IPS DF 6.9 (cell line): ENCODE measurements around the gene USP30.
"Not testable (repeated sequence)": the region's sequence is repeated elsewhere in the genome, so short reads cannot be mapped to it uniquely, and the experiment has no call there.

ENCODE experiments used
- DNase-seq: peaks from one replicate; pipeline ENCODE4 v3.0.0-alpha.2; 2013; ENCODE audit warnings: low read depth, low spot score
- H3K27ac ChIP-seq: one replicate; pipeline ENCODE4 v1.5.1; 2013; ENCODE audit warnings: low read length, control low read depth
- H3K27me3 ChIP-seq: 2 replicates; pipeline ENCODE4 v1.6.1; 2013; ENCODE audit warnings: mild to moderate bottlenecking, low read length; ENCODE audit not compliant: control insufficient read depth, insufficient read depth
- H3K36me3 ChIP-seq: 2 replicates; pipeline ENCODE4 v1.6.1; 2013; ENCODE audit warnings: low read length; ENCODE audit not compliant: control insufficient read depth, insufficient read depth
- H3K4me1 ChIP-seq: 2 replicates; pipeline ENCODE4 v1.6.1; 2013; ENCODE audit warnings: low read length; ENCODE audit not compliant: control insufficient read depth, insufficient read depth
- H3K4me3 ChIP-seq: 2 replicates; pipeline ENCODE4 v1.5.1; 2013; ENCODE audit warnings: mild to moderate bottlenecking, low read length
- H3K9me3 ChIP-seq: 2 replicates; pipeline ENCODE4 v1.6.1; 2013; ENCODE audit warnings: low read length, inconsistent platforms; ENCODE audit not compliant: control insufficient read depth, insufficient read depth
- WGBS: extraction: QIAGEN DNeasy Blood & Tissue Kit; methylation state at CpG from one replicate; pipeline ENCODE4 v1.1.7; 2013; ENCODE audit warnings: mixed read lengths, missing lambda C conversion rate; ENCODE audit not compliant: insufficient read length, insufficient coverage; 5-methylcytosine and 5-hydroxymethylcytosine counted together

Gene USP30

DNA sequence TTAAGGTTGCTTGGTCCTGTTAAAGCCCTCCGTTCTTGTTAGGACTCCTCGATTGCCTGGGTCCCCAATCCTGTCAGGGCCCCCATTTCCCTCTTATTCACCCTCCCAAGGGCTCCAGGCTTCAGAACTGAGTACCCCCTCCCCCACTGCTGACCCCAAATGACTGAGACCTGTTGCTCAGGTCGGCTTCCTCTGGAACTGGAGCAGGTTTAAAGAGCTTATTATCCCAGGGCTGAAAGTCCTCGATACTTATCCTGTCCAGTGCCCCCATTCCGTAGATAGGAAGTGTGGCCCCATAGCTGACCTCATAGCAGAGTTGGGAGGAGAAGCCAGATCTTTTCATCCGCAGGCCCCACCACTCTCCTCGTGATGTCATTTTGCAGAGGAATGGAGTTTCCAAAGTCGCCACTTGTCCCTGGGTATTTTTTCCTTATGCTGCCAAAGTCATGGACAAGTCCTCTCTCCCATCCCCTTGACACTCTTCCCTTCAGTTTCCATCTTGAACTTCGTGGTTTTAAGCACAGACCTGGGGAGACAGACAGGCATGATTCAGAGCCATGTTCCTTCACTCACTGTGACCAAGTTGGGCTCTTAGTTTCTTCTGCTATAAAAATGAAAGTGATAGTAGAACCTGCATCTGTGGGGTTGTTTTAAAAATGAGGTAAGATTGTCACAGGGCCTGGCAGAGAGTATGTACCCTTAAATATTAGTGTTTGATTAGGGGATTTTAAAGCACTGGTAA is 1.2 kb downstream of the USP30 start:
- H3K4me3 ChIP-seq = peak overlapping the region; percentile 70; the same call in 1 of the 2 replicates
- no peaks in the 10 kb centered on the region; the same call in 1 of the 2 replicates for H3K4me1 ChIP-seq
- no peak overlapping the region for H3K27ac ChIP-seq
- no peaks in the 10 kb centered on the region for H3K9me3 ChIP-seq
- no peaks in the 10 kb centered on the region for H3K27me3 ChIP-seq
- no peak for DNase-seq
- WGBS = no CpG with 5 or more reads among the region's 9 CpGs
- no peaks in the 10 kb centered on the region for H3K36me3 ChIP-seq

DNA sequence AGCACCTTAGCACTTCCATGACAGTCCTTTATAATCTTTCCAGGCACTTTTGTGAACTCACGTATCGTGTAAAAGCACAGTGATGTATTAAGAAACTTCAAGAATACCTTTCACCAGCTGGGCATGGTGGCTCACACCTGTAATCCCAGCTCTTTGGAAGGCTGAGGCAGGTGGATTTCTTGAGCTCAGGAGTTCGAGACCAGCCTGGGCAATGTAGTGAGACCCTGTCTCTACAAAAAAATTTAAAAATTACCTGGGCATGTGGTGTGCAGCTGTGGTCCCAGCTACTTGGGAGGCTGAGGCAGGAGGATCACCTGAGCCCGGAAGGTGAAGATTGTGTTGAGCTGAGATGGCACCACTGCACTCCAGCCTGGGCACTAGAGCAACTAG is 1.7 kb downstream of the USP30 start:
- DNase-seq, H3K4me1 ChIP-seq, H3K9me3 ChIP-seq, H3K36me3 ChIP-seq, H3K27ac ChIP-seq, H3K27me3 ChIP-seq, H3K4me3 ChIP-seq: not testable (repeated sequence)
- WGBS = no CpG with 5 or more reads among the region's 4 CpGs

DNA sequence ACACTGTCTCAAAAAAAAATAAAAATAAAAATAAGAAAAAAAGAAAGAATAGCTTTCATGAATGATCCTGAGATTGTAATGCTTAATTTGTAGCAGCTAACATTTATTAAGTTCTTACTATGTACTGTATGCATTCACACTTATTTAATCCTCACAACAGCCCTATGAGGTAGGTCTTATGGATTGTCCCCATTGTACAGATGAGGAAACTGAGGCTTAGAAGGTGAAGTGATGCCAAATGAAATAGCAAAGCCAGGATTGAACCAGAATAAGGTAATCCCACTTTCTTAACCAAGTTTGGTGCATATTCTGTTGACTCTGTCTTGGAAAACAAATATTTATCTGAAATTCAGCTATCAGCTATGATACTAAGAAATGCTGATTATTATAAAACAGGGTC is 2.1 kb downstream of the USP30 start:
- H3K4me3 ChIP-seq = no peak overlapping the region
- no peaks in the 10 kb centered on the region for H3K36me3 ChIP-seq
- H3K27me3 ChIP-seq = no peaks in the 10 kb centered on the region
- no peaks in the 10 kb centered on the region; the same call in 1 of the 2 replicates for H3K4me1 ChIP-seq
- no peak overlapping the region for H3K27ac ChIP-seq
- H3K9me3 ChIP-seq = no peaks in the 10 kb centered on the region
- DNase-seq = no peak

DNA sequence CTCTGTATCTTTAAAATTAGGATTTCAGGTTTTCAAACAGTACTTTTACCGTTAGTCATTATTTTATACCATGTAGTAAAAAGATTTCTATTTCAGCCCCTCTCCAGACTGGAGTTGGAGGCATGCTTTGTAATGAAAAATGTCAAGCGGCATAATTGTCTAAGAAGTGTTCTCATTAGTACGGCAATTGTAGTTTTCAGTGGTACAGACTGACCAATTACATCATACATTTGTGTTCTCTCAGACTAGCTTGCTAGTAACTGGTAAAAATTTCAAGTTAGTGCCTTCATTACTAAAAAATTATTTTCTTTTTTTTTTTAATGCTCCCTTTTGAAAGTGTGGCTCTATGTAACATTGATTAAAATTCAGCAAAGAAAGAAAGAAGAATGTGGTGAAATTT is 4.5 kb downstream of the USP30 start:
- Histone ChIP-seq H3K4me3 (no peak overlapping the region), H3K27ac (no peak overlapping the region), H3K9me3 (no peaks in the 10 kb centered on the region), H3K4me1 (no peaks in the 10 kb centered on the region; the same call in 1 of the 2 replicates), H3K27me3 (no peaks in the 10 kb centered on the region), H3K36me3 (no peaks in the 10 kb centered on the region)
- WGBS = no CpG with 5 or more reads among the region's 3 CpGs
- DNase-seq = no peak

DNA sequence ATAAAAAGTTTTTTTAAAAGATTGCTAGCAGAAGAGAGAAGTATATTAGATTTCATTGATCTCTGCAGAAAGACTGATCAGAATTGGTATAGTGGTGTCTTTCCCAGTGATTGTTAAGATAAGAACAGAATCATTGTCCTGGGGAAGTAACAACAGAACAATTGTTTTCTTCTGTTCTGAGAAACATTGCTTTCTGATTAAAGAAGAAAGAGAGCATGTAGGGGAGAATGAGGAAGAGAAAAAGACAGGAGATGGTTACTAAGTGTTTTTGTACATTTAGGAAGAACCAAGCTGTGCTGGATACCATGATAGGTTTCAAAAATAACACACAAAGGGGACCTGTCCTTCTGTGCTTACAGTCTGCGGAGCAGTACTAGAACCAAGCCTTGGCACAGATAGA is 5.0 kb downstream of the USP30 start:
- Histone ChIP-seq H3K27ac (no peak overlapping the region), H3K36me3 (no peaks in the 10 kb centered on the region), H3K4me1 (no peaks in the 10 kb centered on the region; the same call in 1 of the 2 replicates), H3K9me3 (no peaks in the 10 kb centered on the region), H3K27me3 (no peaks in the 10 kb centered on the region), H3K4me3 (no peak overlapping the region)
- no CpG with 5 or more reads among the region's 1 CpG for WGBS
- no peak for DNase-seq

DNA sequence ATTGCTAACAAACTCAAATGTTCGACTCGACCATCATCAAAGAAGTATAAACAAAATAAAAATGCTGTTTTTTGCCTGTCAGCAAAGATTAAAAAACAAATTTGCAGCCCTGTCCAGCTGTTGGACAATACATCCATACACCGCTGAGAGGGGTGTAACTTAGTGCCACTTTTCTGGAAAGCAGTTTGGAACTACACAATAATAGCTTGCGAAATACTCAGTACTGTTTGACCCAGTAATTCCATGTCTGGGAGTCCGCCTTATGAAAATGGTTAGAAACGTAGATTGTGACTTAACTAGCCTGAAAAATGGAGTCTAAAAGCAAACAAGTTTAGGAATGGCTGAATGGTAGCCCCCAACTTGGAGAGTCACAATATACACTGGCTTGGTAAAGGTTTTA is 6.4 kb downstream of the USP30 start:
- Histone ChIP-seq H3K27ac (no peak overlapping the region), H3K36me3 (no peaks in the 10 kb centered on the region), H3K9me3 (no peaks in the 10 kb centered on the region), H3K4me1 (no peaks in the 10 kb centered on the region; the same call in 1 of the 2 replicates), H3K27me3 (no peaks in the 10 kb centered on the region), H3K4me3 (no peak overlapping the region)
- WGBS = no CpG with 5 or more reads among the region's 6 CpGs
- no peak for DNase-seq

DNA sequence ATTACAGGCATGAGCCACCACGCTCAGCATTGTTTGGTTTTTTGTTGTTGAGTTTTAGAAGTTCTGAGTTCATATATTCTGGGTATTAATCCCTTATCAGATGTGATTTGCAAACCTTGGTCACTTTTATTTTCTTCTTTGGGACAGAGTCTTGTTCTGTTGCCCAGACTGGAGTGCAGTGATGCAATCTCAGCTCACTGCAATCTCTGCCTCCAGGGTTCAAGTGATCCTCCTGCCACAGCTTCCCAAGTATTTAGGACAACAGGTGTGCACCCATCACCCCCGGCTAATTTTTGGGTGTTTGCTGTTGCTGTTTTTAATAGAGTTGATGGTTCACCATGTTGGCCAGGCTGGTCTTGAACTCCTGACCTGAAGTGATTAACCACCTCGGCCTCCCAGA is 11.8 kb downstream of the USP30 start:
- Histone ChIP-seq H3K4me1 (no peaks in the 10 kb centered on the region), H3K27me3 (no peaks in the 10 kb centered on the region), H3K27ac (no peak overlapping the region), H3K9me3 (no peaks in the 10 kb centered on the region), H3K36me3 (no peaks in the 10 kb centered on the region), H3K4me3 (no peak overlapping the region)
- WGBS = no CpG with 5 or more reads among the region's 3 CpGs
- DNase-seq = no peak

DNA sequence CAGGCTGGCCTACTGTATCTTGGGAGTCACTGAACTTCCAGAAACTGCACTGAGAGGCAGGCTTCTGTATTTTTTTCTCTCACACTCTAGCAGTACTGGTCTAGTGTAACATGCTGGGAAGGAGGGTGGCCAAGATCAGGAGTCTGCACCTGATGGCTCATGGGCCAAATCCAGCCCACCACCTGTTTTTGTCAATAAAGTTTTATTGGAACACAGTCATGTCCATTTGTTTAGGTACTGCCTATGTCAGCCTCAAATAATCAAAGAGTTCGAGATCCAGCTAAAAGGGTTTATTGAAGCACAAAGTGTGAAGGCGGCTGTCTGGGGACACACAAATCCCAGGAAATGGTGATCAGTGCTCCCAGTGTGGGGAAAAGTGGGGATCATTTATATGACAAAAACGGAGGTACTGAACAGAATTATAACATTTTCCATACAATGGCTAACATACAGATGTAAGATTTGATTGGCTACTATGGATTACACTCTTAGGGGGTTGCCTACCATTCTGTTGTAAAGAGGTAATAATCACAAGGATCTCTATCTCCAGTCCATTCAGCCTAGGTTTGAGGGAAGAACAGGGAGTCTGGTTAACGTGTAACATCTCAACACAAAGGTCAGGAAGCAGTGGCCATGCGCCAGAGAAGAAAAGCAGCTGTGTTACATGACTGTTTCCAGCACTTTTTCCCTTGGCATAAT is 12.9 kb downstream of the USP30 start:
- WGBS = no CpG with 5 or more reads among the region's 5 CpGs
- no peak overlapping the region for H3K27ac ChIP-seq
- H3K27me3 ChIP-seq = no peaks in the 10 kb centered on the region
- no peaks in the 10 kb centered on the region for H3K36me3 ChIP-seq
- DNase-seq = no peak
- no peaks in the 10 kb centered on the region for H3K9me3 ChIP-seq
- H3K4me3 ChIP-seq = no peak overlapping the region
- no peaks in the 10 kb centered on the region for H3K4me1 ChIP-seq

DNA sequence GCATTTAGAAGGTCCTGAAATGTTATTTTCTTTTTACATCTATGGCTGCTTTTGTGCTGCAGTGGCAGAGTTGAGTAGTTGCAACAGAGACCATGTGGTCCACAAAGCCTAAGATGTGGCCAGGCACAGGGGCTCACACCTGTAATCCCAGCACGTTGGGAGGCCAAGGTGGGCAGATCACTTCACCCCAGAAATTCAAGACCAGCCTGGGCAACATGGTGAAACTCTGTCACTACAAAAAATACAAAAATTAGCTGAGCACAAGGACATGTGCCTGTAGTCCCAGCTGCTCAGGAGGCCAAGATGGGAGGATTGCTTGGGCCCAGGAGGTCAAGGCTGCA is 13.4 kb downstream of the USP30 start:
- no CpG with 5 or more reads among the region's 1 CpG for WGBS

DNA sequence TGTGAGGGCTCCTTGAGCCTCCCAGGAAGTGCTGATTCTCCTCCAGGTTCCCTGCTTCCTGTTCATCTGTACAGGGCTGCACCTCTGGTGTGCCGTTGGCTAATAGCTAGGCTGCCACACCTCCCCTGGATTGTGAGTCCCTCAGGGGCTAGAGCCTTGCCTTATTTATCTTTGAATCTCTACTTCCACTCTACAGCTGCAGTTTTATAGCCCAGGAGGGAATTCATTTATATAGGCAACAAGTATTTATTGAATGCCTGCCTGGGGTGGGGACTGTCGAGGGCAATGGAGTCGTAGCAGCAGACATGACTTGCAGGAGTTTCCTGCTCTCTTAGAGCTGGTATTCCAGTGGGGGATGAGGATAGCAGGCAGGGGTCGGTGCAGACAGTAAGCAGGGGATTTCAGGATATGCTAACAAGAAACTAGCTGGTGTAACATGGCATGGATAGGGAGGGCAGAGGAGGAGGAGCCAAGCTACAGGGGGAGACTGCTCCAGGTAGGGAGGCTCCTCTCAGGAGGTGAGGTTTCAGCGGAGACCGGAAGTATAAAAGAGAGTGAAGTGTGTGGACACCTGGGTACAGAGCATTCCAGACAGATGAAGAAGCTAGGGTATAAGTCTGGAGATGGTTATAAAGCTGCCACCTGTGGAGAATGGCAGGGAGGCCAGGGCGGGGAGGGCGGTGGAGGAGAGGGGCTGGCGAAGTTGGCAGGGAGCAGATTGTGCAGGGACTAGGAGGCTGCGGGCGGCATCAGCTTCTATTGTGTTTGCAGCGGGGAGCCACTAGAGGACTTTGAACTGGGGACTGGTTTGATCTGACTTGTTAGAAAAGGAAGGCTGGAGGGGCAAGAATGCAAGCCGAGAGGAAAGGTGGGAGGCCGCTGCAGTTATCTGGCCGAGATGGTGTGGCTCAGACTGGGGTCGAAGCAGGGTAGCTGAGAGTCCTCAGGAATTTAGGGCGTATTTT is 17.2 kb downstream of the USP30 start:
- Histone ChIP-seq H3K27ac (no peak overlapping the region), H3K9me3 (no peaks in the 10 kb centered on the region), H3K4me1 (no peaks in the 10 kb centered on the region), H3K27me3 (no peaks in the 10 kb centered on the region), H3K36me3 (no peaks in the 10 kb centered on the region), H3K4me3 (no peak overlapping the region)
- no peak for DNase-seq
- no CpG with 5 or more reads among the region's 17 CpGs for WGBS

More for the DNA sequence above, 13.4 kb downstream of the USP30 start:
- Histone ChIP-seq H3K9me3 (no peaks in the 10 kb centered on the region), H3K27me3 (no peaks in the 10 kb centered on the region), H3K4me3 (no peak overlapping the region), H3K36me3 (no peaks in the 10 kb centered on the region), H3K4me1 (no peaks in the 10 kb centered on the region), H3K27ac (no peak overlapping the region)
- DNase-seq = no peak
